H1 (cell line): ENCODE data around the gene OSTC. TPM values are rescaled to one million over a fixed set of nuclear protein-coding genes. Genes with fewer than 3 reads are reported as not detected.

ENCODE experiments used
- GTF2F1 ChIP-seq: IDR thresholded peaks from 2 replicates; pipeline ENCODE4 v1.6.1; 2012; ENCODE audit warnings: low read depth, low read length, improper control_type of control experiment, borderline replicate concordance
- JUND ChIP-seq: IDR thresholded peaks from 2 replicates; pipeline ENCODE4 v1.6.1; 2011; ENCODE audit warnings: mild to moderate bottlenecking, improper control_type of control experiment, low read length
- RFX5 ChIP-seq: IDR thresholded peaks from 2 replicates; pipeline ENCODE4 v1.6.1; 2011; ENCODE audit warnings: low read depth, low read length, improper control_type of control experiment, borderline replicate concordance
- ZNF274 ChIP-seq: IDR thresholded peaks from 2 replicates; pipeline ENCODE4 v1.7.0; 2012; ENCODE audit warnings: low read length, borderline replicate concordance; ENCODE audit errors: extremely low read depth
- polyA plus RNA-seq, 7 experiments: library from polyadenylated mRNA; depleted of rRNA in 3 of 7; stranded (reverse) in 5 of 7; unstranded in 2 of 7; fragments of >200 nt in 5 of 7; fragments of 200-250 nt in 2 of 7; gene quantifications; 1 replicate in 5 of 7; 2 replicates in 1 of 7; 4 replicates in 1 of 7; pipeline versions ENCODE4 v1.2.1 to v1.2.3, GENCODE V29; 2011 to 2013; ENCODE audit warnings: missing spikeins in 2 of 7, mixed read lengths in 2 of 7
- total RNA-seq: library from RNA; stranded (reverse); fragmentation: NEBNext Ultra II Directional; extraction: Animal tissue kit (Norgen Biotek cat#: 25700); gene quantifications from 2 replicates; pipeline ENCODE4 v1.2.1, GENCODE V29; 2021

OSTC gene
- total and polyA plus RNA-seq, 2 of the 8 experiments (the other 6 are each of a cell fraction or from before 2014, with no cell fraction given), result 165 to 176 TPM

GRCh38 chr4:108693819-108694218 is 43.4 kb downstream of the OSTC start (continued):
- no peak for TF ChIP-seq RFX5
- no peak for TF ChIP-seq ZNF274
- no peak for TF ChIP-seq JUND
- TF ChIP-seq GTF2F1, result no peak
